ENCODE results near the gene FNDC3B. TPM values are rescaled to one million over a fixed set of nuclear protein-coding genes. Genes with fewer than 3 reads are reported as not detected.

The FNDC3B gene
- total and polyA plus RNA-seq, 2 of the 8 experiments (the other 6 are each of a cell fraction or from before 2014, with no cell fraction given) = 14.1 to 44.4 TPM

GRCh38 chr3:172151651-172152649 is 112.6 kb downstream of the FNDC3B start (continued):
- TF ChIP-seq, protein P1, sequence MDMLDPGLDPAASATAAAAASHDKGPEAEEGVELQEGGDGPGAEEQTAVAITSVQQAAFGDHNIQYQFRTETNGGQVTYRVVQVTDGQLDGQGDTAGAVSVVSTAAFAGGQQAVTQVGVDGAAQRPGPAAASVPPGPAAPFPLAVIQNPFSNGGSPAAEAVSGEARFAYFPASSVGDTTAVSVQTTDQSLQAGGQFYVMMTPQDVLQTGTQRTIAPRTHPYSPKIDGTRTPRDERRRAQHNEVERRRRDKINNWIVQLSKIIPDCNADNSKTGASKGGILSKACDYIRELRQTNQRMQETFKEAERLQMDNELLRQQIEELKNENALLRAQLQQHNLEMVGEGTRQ (IDR thresholded peaks at IDR 0.05; ENCODE audit: low read length) = no peak
- TF ChIP-seq ZNF274 (IDR thresholded peaks at IDR 0.05; ENCODE audit: borderline replicate concordance, extremely low read depth, low read length) (no peak), SP1 (IDR thresholded peaks at IDR 0.05; ENCODE audit: low read depth, low read length) (no peak), ASH2L (IDR thresholded peaks at IDR 0.05; ENCODE audit: low read length) (no peak), CHD2 (IDR thresholded peaks at IDR 0.05; ENCODE audit: low read length) (no peak)
